ENCODE data around the gene HFE.

Gene HFE

DNA sequence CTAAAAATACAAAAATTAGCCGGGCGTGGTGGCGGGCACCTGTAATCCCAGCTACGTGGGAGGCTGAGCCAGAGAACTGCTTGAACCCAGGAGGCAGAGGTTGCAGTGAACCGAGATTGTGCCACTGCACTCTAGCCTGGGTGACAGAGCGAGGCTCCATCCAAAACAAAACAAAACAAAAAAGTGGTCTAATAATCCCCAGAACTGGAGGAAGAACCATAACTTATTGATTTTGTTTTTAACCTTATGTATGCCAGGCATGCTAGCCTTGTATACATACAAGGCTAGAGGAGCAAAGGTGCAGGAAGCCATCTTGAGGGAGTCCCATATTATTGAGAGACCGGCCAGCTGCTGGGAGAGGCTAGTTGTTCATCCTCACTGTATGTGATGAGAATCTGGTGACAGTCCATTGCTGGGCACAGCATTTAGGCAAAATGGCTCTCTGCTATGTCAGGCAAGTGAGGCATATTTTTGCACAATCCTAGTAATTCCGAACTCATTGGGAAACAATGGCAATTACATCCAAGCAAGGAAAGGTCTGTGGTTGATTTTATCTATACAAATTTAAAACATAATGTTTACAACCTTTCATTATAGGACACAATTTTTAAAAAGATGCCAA, 18.0 kb downstream of the HFE start:
- no peak overlapping the region for H3K4me2 ChIP-seq (ENCODE audit: low read depth, low read length)
- no peak overlapping the region for H3K9ac ChIP-seq (ENCODE audit: low read length)
- peaks cover 6% of the 10 kb centered on the region for H3K4me1 ChIP-seq (ENCODE audit: low read length)
- no peaks in the 10 kb centered on the region for H3K36me3 ChIP-seq (replicated peaks; ENCODE audit: insufficient read depth, low read length)
- no peaks in the 10 kb centered on the region for H3K9me3 ChIP-seq (replicated peaks; ENCODE audit: insufficient read depth, low read length)
- peaks cover 11% of the 10 kb centered on the region for H3F3A ChIP-seq (ENCODE audit: insufficient read depth, low read length)
- H4K20me1 ChIP-seq (ENCODE audit: insufficient read depth, low read length), result no peaks in the 10 kb centered on the region
- H3K27me3 ChIP-seq (replicated peaks; ENCODE audit: insufficient read depth, low read length), result no peaks in the 10 kb centered on the region
- TF ChIP-seq CTCF (IDR thresholded peaks at IDR 0.05; ENCODE audit: low read length) (no peak), EZH2phosphoT487 (IDR thresholded peaks at IDR 0.05; ENCODE audit: low read length) (no peak), EZH2 (optimal IDR thresholded peaks at IDR 0.05; ENCODE audit: low read depth, low read length) (no peak)
- no peak for DNase-seq
- H3K79me2 ChIP-seq (ENCODE audit: low read length), result no peaks in the 10 kb centered on the region
- H3K9me2 ChIP-seq (replicated peaks; ENCODE audit: insufficient read depth, low read length), result no peaks in the 10 kb centered on the region
- no peak overlapping the region for H3K27ac ChIP-seq (ENCODE audit: low read length)
- no peak overlapping the region for H3K4me3 ChIP-seq (ENCODE audit: low read length)
- H2AFZ ChIP-seq (ENCODE audit: low read length), result no peak overlapping the region

DNA sequence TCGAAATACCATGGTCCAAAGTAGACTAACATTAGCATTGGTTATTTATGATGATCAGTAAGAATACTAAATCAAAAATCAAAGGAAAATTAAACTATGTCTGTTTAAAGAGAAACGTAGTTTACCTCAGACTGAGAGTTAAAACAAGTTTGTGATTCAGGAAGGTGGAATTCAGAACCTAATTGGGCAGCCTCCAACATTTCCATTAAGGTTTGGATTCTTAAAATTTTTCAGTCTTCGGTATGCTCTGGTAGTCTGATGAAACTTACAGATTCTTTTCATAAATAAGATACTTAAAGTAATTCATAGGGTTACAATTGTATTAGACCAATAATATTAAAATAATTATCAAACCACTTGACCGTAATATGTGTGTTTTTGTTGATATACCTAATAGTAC, 18.6 kb downstream of the HFE start:
- no peak for TF ChIP-seq EZH2phosphoT487 (IDR thresholded peaks at IDR 0.05; ENCODE audit: low read length)
- TF ChIP-seq EZH2 (optimal IDR thresholded peaks at IDR 0.05; ENCODE audit: low read depth, low read length), result no peak
- TF ChIP-seq CTCF (IDR thresholded peaks at IDR 0.05; ENCODE audit: low read length), result no peak
- Histone ChIP-seq H4K20me1 (ENCODE audit: insufficient read depth, low read length) (no peaks in the 10 kb centered on the region), H3K4me2 (ENCODE audit: low read depth, low read length) (no peak overlapping the region)

GRCh38 chr6:26107935-26108334, 20.7 kb downstream of the HFE start:
- Histone ChIP-seq H3K4me1 (ENCODE audit: low read length) (peaks cover 6% of the 10 kb centered on the region), H3K4me3 (ENCODE audit: low read length) (no peak overlapping the region), H3K9me2 (replicated peaks; ENCODE audit: insufficient read depth, low read length) (no peaks in the 10 kb centered on the region), H3K79me2 (ENCODE audit: low read length) (no peaks in the 10 kb centered on the region), H3F3A (ENCODE audit: insufficient read depth, low read length) (peaks cover 11% of the 10 kb centered on the region), H3K27me3 (replicated peaks; ENCODE audit: insufficient read depth, low read length) (no peaks in the 10 kb centered on the region), H3K36me3 (replicated peaks; ENCODE audit: insufficient read depth, low read length) (no peaks in the 10 kb centered on the region), H3K9ac (ENCODE audit: low read length) (no peak overlapping the region), H2AFZ (ENCODE audit: low read length) (no peak overlapping the region), H3K27ac (ENCODE audit: low read length) (no peak overlapping the region), H3K9me3 (replicated peaks; ENCODE audit: insufficient read depth, low read length) (no peaks in the 10 kb centered on the region), H3K4me2 (ENCODE audit: low read depth, low read length) (no peak overlapping the region), H4K20me1 (ENCODE audit: insufficient read depth, low read length) (no peaks in the 10 kb centered on the region)
- no peak for DNase-seq
- TF ChIP-seq EZH2 (optimal IDR thresholded peaks at IDR 0.05; ENCODE audit: low read depth, low read length), result no peak
- TF ChIP-seq CTCF (IDR thresholded peaks at IDR 0.05; ENCODE audit: low read length), result no peak
- TF ChIP-seq EZH2phosphoT487 (IDR thresholded peaks at IDR 0.05; ENCODE audit: low read length), result no peak

More for the DNA sequence above, 18.6 kb downstream of the HFE start:
- H3K79me2 ChIP-seq (ENCODE audit: low read length), result no peaks in the 10 kb centered on the region
- H3K27ac ChIP-seq (ENCODE audit: low read length), result no peak overlapping the region
- no peaks in the 10 kb centered on the region for H3K27me3 ChIP-seq (replicated peaks; ENCODE audit: insufficient read depth, low read length)
- H3K4me1 ChIP-seq (ENCODE audit: low read length), result peaks cover 6% of the 10 kb centered on the region
- no peak overlapping the region for H3K4me3 ChIP-seq (ENCODE audit: low read length)
- no peaks in the 10 kb centered on the region for H3K36me3 ChIP-seq (replicated peaks; ENCODE audit: insufficient read depth, low read length)
- no peaks in the 10 kb centered on the region for H3K9me3 ChIP-seq (replicated peaks; ENCODE audit: insufficient read depth, low read length)
- H3F3A ChIP-seq (ENCODE audit: insufficient read depth, low read length), result peaks cover 11% of the 10 kb centered on the region
- DNase-seq, result no peak
- no peaks in the 10 kb centered on the region for H3K9me2 ChIP-seq (replicated peaks; ENCODE audit: insufficient read depth, low read length)
- no peak overlapping the region for H2AFZ ChIP-seq (ENCODE audit: low read length)
- H3K9ac ChIP-seq (ENCODE audit: low read length), result no peak overlapping the region
